Prostate gland (tissue), 2 donors: ENCODE results near the gene EPB41L2.

Source experiments
- CTCF ChIP-seq, 4 experiments: fragments of 200-600 bp in 2 of 4; fragments of 450-650 bp in 2 of 4; sonication (generic) in 2 of 4; IDR thresholded peaks; 1 replicate in 3 of 4; 2 replicates in 1 of 4; pipeline ENCODE4 v1.5.1; 2016 to 2019; ENCODE audit warnings: antibody characterized with exemption in 4 of 4, mild to moderate bottlenecking in 2 of 4, moderate library complexity in 2 of 4
- POLR2A ChIP-seq: fragments of 450-650 bp; IDR thresholded peaks from one replicate; pipeline ENCODE4 v1.6.1; 2016; ENCODE audit warnings: antibody characterized with exemption, mild to moderate bottlenecking
- POLR2AphosphoS5 ChIP-seq: sonication (generic); formaldehyde crosslinking; IDR thresholded peaks from one replicate; pipeline ENCODE4 v1.6.1; 2017; ENCODE audit warnings: antibody characterized with exemption

- no peak for TF ChIP-seq CTCF (IDR thresholded peaks at IDR 0.05)
- TF ChIP-seq POLR2A, result no peak
- no peak for TF ChIP-seq POLR2AphosphoS5
These were observed 155.4 kb downstream of the EPB41L2 start for GRCh38 chr6:130907687-130908086.
